Right lobe of liver (tissue), 6 donors: ENCODE results near the gene GIGYF2. TPM values are rescaled to one million over a fixed set of nuclear protein-coding genes. Genes with fewer than 3 reads are reported as not detected.

Source experiments
- ATAC-seq, 4 donors: fragments of 200-7000 bp; cut with Tn5 transposase; one replicate each; pipeline ENCODE4 v1.9.1; 2020; ENCODE audit warnings: mild to moderate bottlenecking in 4 of 4, moderate library complexity in 4 of 4
- DNase-seq, 3 donors: peaks; one replicate each; pipeline ENCODE4 v3.0.0-alpha.2; 2020
- H3K27ac ChIP-seq, 3 donors: fragments of 200-600 bp; one replicate each; pipeline ENCODE4 v1.8.0; 2022
- H3K27me3 ChIP-seq, 2 donors: fragments of 200-600 bp; one replicate each; pipeline ENCODE4 v1.8.0; 2022
- H3K36me3 ChIP-seq, 4 donors: fragments of 200-600 bp; sonication (generic) in 1 of 4; one replicate each; pipeline versions ENCODE4 v1.5.1 to v1.8.0; 2017 to 2022; ENCODE audit warnings: control low read depth in 1 of 4
- H3K4me1 ChIP-seq, 4 donors: fragments of 200-600 bp; sonication (generic) in 1 of 4; one replicate each; pipeline versions ENCODE4 v1.5.1 to v1.8.0; 2017 to 2022; ENCODE audit warnings: control low read depth in 1 of 4
- H3K4me3 ChIP-seq, 3 donors: fragments of 200-600 bp; one replicate each; pipeline ENCODE4 v1.8.0; 2022
- H3K9me3 ChIP-seq, 4 donors: fragments of 200-600 bp; sonication (generic) in 1 of 4; one replicate each; pipeline versions ENCODE4 v1.5.1 to v1.8.0; 2017 to 2022; ENCODE audit warnings: control low read depth in 1 of 4
- CTCF ChIP-seq, 4 donors: fragments of 200-600 bp in 3 of 4; fragments of 450-650 bp in 1 of 4; IDR thresholded peaks; one replicate each; pipeline versions ENCODE4 v1.5.1 to v1.8.0; 2016 to 2022; ENCODE audit warnings: antibody characterized with exemption in 4 of 4, mild to moderate bottlenecking in 2 of 4
- POLR2A ChIP-seq: fragments of 450-650 bp; IDR thresholded peaks from one replicate; pipeline ENCODE4 v1.6.1; 2017; ENCODE audit warnings: antibody characterized with exemption, mild to moderate bottlenecking
- WGBS: methylation state at CpG from one replicate; pipeline ENCODE4 v1.1.6; 2018; ENCODE audit warnings: low coverage, low lambda C conversion rate; ENCODE audit not compliant: insufficient coverage; ENCODE audit errors: missing lambda C conversion rate; 5-methylcytosine and 5-hydroxymethylcytosine counted together
- intact Hi-C, 2 donors: fragments of 100-400 bp; cut with DNase I; formaldehyde crosslinking; loops; one replicate each; pipeline versions ENCODE4 v1.11.2 to v1.14.1; 2022
- total RNA-seq, 6 experiments: library from RNA; depleted of rRNA in 2 of 6; stranded (reverse); fragments of >200 nt in 2 of 6; fragmentation: NEBNext Ultra II Directional in 3 of 6; extraction: Animal tissue kit (Norgen Biotek cat#: 25700) in 3 of 6; gene quantifications; one replicate each; pipeline versions ENCODE4 v1.1.0 to v1.2.4, GENCODE V29; 2016 to 2023
- donor health status: DM: no; HTN: yes; CAD: no.
- donor health status: DM: no; HTN: no; CAD: no.
- donor health status: DM: no; HTN: no; CAD: no.
- donor health status: DM: no; HTN: yes; CAD: no.
- donor health status: DM: no; HTN: yes; CAD: no.

Gene GIGYF2
- total RNA-seq, 6 experiments from 2014 or later: 25.7 to 35.0 (median 32.6) TPM

- ATAC-seq: no peak
- intact Hi-C loops: no loop called here
- H3K9me3 ChIP-seq: no peaks in the 10 kb centered on the region
- DNase-seq: no peak
- TF ChIP-seq POLR2A (no peak), CTCF (IDR thresholded peaks at IDR 0.05) (no peak)
- WGBS: 48% methylated on average over 2 of the region's 2 CpGs
- peaks cover 0 to 32% (median 3%) of the 10 kb centered on the region in 4 donors for H3K36me3 ChIP-seq
- H3K4me3 ChIP-seq: no peak overlapping the region
- H3K27ac ChIP-seq: no peak overlapping the region
- H3K4me1 ChIP-seq: no peaks in the 10 kb centered on the region
- H3K27me3 ChIP-seq: no peaks in the 10 kb centered on the region
Observed at GRCh38 chr2:232721261-232721660, 24.1 kb downstream of the GIGYF2 start.

GRCh38 chr2:232721882-232722281, 24.8 kb downstream of the GIGYF2 start:
- Histone ChIP-seq H3K9me3 (no peaks in the 10 kb centered on the region), H3K27me3 (no peaks in the 10 kb centered on the region), H3K4me3 (no peak overlapping the region), H3K27ac (no peak overlapping the region), H3K4me1 (no peaks in the 10 kb centered on the region), H3K36me3 (peaks cover 0 to 32% (median 3%) of the 10 kb centered on the region in 4 donors)
- TF ChIP-seq POLR2A (no peak), CTCF (IDR thresholded peaks at IDR 0.05) (no peak)
- intact Hi-C loops: no loop called here
- ATAC-seq (no peak), DNase-seq (no peak)
- 62% methylated on average over 1 of the region's 2 CpGs for WGBS

GRCh38 chr2:232723027-232723426, 25.9 kb downstream of the GIGYF2 start:
- no peaks in the 10 kb centered on the region for H3K27me3 ChIP-seq
- ATAC-seq (no peak), DNase-seq (no peak)
- no peaks in the 10 kb centered on the region for H3K4me1 ChIP-seq
- 63% methylated on average over 1 of the region's 1 CpG for WGBS
- H3K27ac ChIP-seq: no peak overlapping the region
- H3K4me3 ChIP-seq: no peak overlapping the region
- H3K36me3 ChIP-seq: peaks cover 0 to 28% (median 3%) of the 10 kb centered on the region in 4 donors
- TF ChIP-seq POLR2A (no peak), CTCF (IDR thresholded peaks at IDR 0.05) (no peak)
- H3K9me3 ChIP-seq: no peaks in the 10 kb centered on the region
- intact Hi-C loops: no loop called here

GRCh38 chr2:232728785-232729184, 31.7 kb downstream of the GIGYF2 start:
- Histone ChIP-seq H3K36me3 (peaks cover 0 to 37% (median 6%) of the 10 kb centered on the region in 4 donors), H3K9me3 (no peaks in the 10 kb centered on the region), H3K27me3 (no peaks in the 10 kb centered on the region), H3K4me3 (no peak overlapping the region), H3K27ac (no peak overlapping the region), H3K4me1 (no peaks in the 10 kb centered on the region)
- WGBS: 100% methylated on average over 1 of the region's 3 CpGs
- intact Hi-C loops: no loop called here
- TF ChIP-seq CTCF (IDR thresholded peaks at IDR 0.05) (no peak), POLR2A (no peak)
- no peak for DNase-seq
- no peak for ATAC-seq

- H3K36me3 ChIP-seq: peaks cover 0 to 36% (median 8%) of the 10 kb centered on the region in 4 donors
- no peaks in the 10 kb centered on the region for H3K9me3 ChIP-seq
- H3K4me1 ChIP-seq: no peaks in the 10 kb centered on the region
- DNase-seq (no peak), ATAC-seq (no peak)
- no peak overlapping the region for H3K27ac ChIP-seq
- intact Hi-C loops: no loop called here
- H3K27me3 ChIP-seq: no peaks in the 10 kb centered on the region
- WGBS: 96% methylated on average over 2 of the region's 2 CpGs
- TF ChIP-seq POLR2A (no peak), CTCF (IDR thresholded peaks at IDR 0.05) (no peak)
- H3K4me3 ChIP-seq: no peak overlapping the region
Observed at GRCh38 chr2:232731470-232731869, 34.3 kb downstream of the GIGYF2 start.
